Measurements from ENCODE around the gene PHYKPL.

PHYKPL gene

GRCh38 chr5:178225174-178225573, 7.4 kb downstream of the PHYKPL start:
- Histone ChIP-seq H3K9ac (ENCODE audit: low read length) (no peak overlapping the region), H3K27me3 (ENCODE audit: insufficient read depth, low read length) (no peaks in the 10 kb centered on the region), H3K9me2 (ENCODE audit: low read depth, low read length) (no peaks in the 10 kb centered on the region), H3K4me1 (ENCODE audit: insufficient read depth, low read length, severe bottlenecking) (no peaks in the 10 kb centered on the region), H3K9me3 (ENCODE audit: low read length) (no peaks in the 10 kb centered on the region), H2AFZ (ENCODE audit: low read length) (no peak overlapping the region), H3K4me2 (ENCODE audit: low read length) (no peak overlapping the region), H3F3A (ENCODE audit: insufficient read depth, low read length) (no peaks in the 10 kb centered on the region), H4K20me1 (ENCODE audit: insufficient read depth, low read length) (no peaks in the 10 kb centered on the region), H3K36me3 (ENCODE audit: insufficient read depth, low read length) (peaks cover 73% of the 10 kb centered on the region), H3K4me3 (ENCODE audit: low read depth, low read length, poor library complexity, severe bottlenecking) (no peak overlapping the region), H3K79me2 (ENCODE audit: insufficient read depth, low read length) (no peaks in the 10 kb centered on the region), H3K27ac (ENCODE audit: low read depth, low read length, poor library complexity, severe bottlenecking) (no peak overlapping the region)
- TF ChIP-seq EZH2 (IDR thresholded peaks at IDR 0.05; ENCODE audit: borderline replicate concordance, low read length) (no peak), CTCF (IDR thresholded peaks at IDR 0.05; ENCODE audit: low read length) (no peak)

- Histone ChIP-seq H3K4me2 (ENCODE audit: low read length) (no peak overlapping the region), H3K9me3 (ENCODE audit: low read length) (no peaks in the 10 kb centered on the region), H3K27ac (ENCODE audit: low read depth, low read length, poor library complexity, severe bottlenecking) (no peak overlapping the region), H3K4me1 (ENCODE audit: insufficient read depth, low read length, severe bottlenecking) (no peaks in the 10 kb centered on the region), H3K9ac (ENCODE audit: low read length) (no peak overlapping the region), H3K27me3 (ENCODE audit: insufficient read depth, low read length) (no peaks in the 10 kb centered on the region), H3K9me2 (ENCODE audit: low read depth, low read length) (no peaks in the 10 kb centered on the region), H3K36me3 (ENCODE audit: insufficient read depth, low read length) (peaks cover 69% of the 10 kb centered on the region), H2AFZ (ENCODE audit: low read length) (no peak overlapping the region), H3K79me2 (ENCODE audit: insufficient read depth, low read length) (no peaks in the 10 kb centered on the region), H4K20me1 (ENCODE audit: insufficient read depth, low read length) (no peaks in the 10 kb centered on the region), H3K4me3 (ENCODE audit: low read depth, low read length, poor library complexity, severe bottlenecking) (no peak overlapping the region), H3F3A (ENCODE audit: insufficient read depth, low read length) (no peaks in the 10 kb centered on the region)
- no peak for TF ChIP-seq EZH2 (IDR thresholded peaks at IDR 0.05; ENCODE audit: borderline replicate concordance, low read length)
- no peak for TF ChIP-seq CTCF (IDR thresholded peaks at IDR 0.05; ENCODE audit: low read length)
Measured at GRCh38 chr5:178224403-178224802, 8.2 kb downstream of the PHYKPL start.

GRCh38 chr5:178223828-178224335, 8.7 kb downstream of the PHYKPL start:
- no peak overlapping the region for H2AFZ ChIP-seq (ENCODE audit: low read length)
- H3K36me3 ChIP-seq (ENCODE audit: insufficient read depth, low read length), result peaks cover 65% of the 10 kb centered on the region
- no peaks in the 10 kb centered on the region for H3K27me3 ChIP-seq (ENCODE audit: insufficient read depth, low read length)
- no peaks in the 10 kb centered on the region for H3F3A ChIP-seq (ENCODE audit: insufficient read depth, low read length)
- H3K9ac ChIP-seq (ENCODE audit: low read length), result no peak overlapping the region
- no peak overlapping the region for H3K4me3 ChIP-seq (ENCODE audit: low read depth, low read length, poor library complexity, severe bottlenecking)
- H3K9me2 ChIP-seq (ENCODE audit: low read depth, low read length), result no peaks in the 10 kb centered on the region
- H3K27ac ChIP-seq (ENCODE audit: low read depth, low read length, poor library complexity, severe bottlenecking), result no peak overlapping the region
- no peaks in the 10 kb centered on the region for H3K79me2 ChIP-seq (ENCODE audit: insufficient read depth, low read length)
- H4K20me1 ChIP-seq (ENCODE audit: insufficient read depth, low read length), result no peaks in the 10 kb centered on the region
- no peak overlapping the region for H3K4me2 ChIP-seq (ENCODE audit: low read length)
- no peaks in the 10 kb centered on the region for H3K4me1 ChIP-seq (ENCODE audit: insufficient read depth, low read length, severe bottlenecking)
- TF ChIP-seq EZH2 (IDR thresholded peaks at IDR 0.05; ENCODE audit: borderline replicate concordance, low read length), result no peak
- no peak for TF ChIP-seq CTCF (IDR thresholded peaks at IDR 0.05; ENCODE audit: low read length)
- H3K9me3 ChIP-seq (ENCODE audit: low read length), result no peaks in the 10 kb centered on the region
